ENCODE results near the gene ARL14EP. TPM values are rescaled to one million over a fixed set of nuclear protein-coding genes. Genes with fewer than 3 reads are reported as not detected.

Gene ARL14EP
- total and polyA plus RNA-seq, 4 donors, result 36.8 to 53.7 (median 45.1) TPM

DNA sequence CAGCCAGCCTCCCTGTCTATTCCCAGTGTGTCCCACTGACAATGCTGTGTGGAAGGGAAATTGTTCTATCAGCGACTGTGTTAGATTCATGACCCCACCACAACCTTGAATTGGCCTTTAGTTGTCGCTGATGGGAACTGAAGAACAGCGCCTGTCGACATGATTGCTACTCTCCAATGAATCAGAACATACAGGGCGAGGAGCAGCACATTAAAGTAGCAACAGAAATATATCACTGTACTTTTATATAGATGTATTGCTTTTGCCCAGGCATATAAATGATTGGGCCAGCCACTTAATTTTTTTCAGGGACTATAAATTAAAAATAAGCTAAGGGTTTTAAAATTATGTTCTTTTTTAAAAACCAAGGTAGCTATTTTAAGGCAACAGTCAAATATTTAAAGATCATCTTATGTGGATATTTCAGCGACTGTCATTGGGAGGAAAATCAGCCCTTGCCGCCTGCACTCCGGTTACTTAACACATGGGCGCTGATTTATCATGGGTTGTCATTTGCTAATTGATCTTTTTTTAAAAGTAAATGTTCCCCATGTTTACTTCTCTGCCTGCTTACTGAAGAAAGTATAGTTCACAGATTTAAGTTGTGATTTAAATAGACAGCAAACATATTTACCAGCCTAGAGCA lies 42.1 kb downstream of the ARL14EP start:
- Histone ChIP-seq H3K27ac (ENCODE audit: low read depth, low read length) (no peak overlapping the region), H3K4me3 (ENCODE audit: low read depth, low read length) (no peak overlapping the region), H3K9me3 (ENCODE audit: control insufficient read depth, insufficient read depth, low read length) (no peaks in the 10 kb centered on the region), H3K4me1 (ENCODE audit: control insufficient read depth, insufficient read depth, low read length) (peaks cover 4% of the 10 kb centered on the region), H3K36me3 (ENCODE audit: control insufficient read depth, insufficient read depth, low read length) (no peaks in the 10 kb centered on the region), H3K27me3 (ENCODE audit: control insufficient read depth, insufficient read depth, low read length) (no peaks in the 10 kb centered on the region)
- WGBS (ENCODE audit: insufficient coverage), result no CpG with 5 or more reads among the region's 9 CpGs
- DNase-seq (ENCODE audit: low read depth in 4 of 6, low spot score in 6 of 6), result peak in 1 of 6 donors; percentile 83

DNA sequence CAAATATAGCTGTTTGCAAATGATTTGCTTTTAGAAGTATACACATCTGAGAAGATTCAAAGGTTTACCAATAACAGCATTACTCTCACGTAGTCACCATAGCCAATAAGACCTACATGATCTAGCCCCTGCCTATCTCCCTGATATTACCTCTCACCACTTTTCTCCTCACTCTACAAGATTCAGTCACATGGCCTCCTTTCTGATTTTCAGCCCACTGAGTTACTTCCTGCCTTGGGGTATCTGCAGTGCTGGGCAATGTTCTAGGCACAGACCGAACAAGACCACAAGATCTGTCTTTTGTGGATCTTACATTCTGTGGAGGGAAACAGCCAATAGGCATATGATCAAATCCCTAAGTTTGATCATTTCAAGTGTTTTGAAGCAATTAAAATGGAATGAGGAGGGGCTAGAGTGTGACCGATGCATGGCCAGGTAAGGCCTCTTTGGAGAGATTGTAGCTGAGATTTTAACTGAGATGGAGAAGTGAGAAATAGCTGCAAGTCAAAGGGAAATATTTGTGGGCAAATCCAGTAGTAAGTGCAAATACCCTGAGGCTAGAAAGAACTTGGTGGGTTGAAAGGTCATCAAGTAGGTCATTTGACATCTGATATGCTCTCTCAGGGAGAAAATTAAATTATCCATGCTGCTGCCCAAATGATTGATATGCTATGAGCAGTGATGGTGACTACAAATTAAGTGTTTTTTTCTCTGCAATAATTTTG lies 43.1 kb downstream of the ARL14EP start:
- Histone ChIP-seq H3K27ac (ENCODE audit: low read depth, low read length) (no peak overlapping the region), H3K27me3 (ENCODE audit: control insufficient read depth, insufficient read depth, low read length) (no peaks in the 10 kb centered on the region), H3K4me3 (ENCODE audit: low read depth, low read length) (no peak overlapping the region), H3K36me3 (ENCODE audit: control insufficient read depth, insufficient read depth, low read length) (no peaks in the 10 kb centered on the region), H3K9me3 (ENCODE audit: control insufficient read depth, insufficient read depth, low read length) (no peaks in the 10 kb centered on the region), H3K4me1 (ENCODE audit: control insufficient read depth, insufficient read depth, low read length) (peaks cover 4% of the 10 kb centered on the region)
- DNase-seq (ENCODE audit: low read depth in 4 of 6, low spot score in 6 of 6), result no peak
- 100% methylated on average over 3 of the region's 3 CpGs for WGBS (ENCODE audit: insufficient coverage)

DNA sequence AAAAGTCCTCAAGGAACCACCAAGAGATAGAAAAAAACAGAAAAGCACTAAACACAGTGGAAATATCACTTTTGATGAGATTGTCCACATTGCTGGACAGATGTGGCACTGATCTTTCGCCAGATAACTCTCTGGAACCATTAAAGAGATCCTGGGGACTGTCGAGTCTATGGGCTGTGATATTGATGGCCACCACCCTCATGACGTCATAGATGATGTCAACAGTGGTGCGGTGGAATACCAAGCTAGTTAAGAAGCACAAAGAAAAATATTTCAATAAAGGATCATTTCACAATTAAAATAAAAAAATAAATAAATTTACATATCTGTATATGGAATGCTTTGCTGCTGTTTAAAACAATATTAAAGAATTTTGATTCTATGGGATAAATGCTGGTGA lies 45.5 kb downstream of the ARL14EP start:
- Histone ChIP-seq H3K4me3 (ENCODE audit: low read depth, low read length) (no peak overlapping the region), H3K27me3 (ENCODE audit: control insufficient read depth, insufficient read depth, low read length) (no peaks in the 10 kb centered on the region), H3K36me3 (ENCODE audit: control insufficient read depth, insufficient read depth, low read length) (no peaks in the 10 kb centered on the region), H3K27ac (ENCODE audit: low read depth, low read length) (no peak overlapping the region), H3K4me1 (ENCODE audit: control insufficient read depth, insufficient read depth, low read length) (peaks cover 4% of the 10 kb centered on the region), H3K9me3 (ENCODE audit: control insufficient read depth, insufficient read depth, low read length) (no peaks in the 10 kb centered on the region)
- DNase-seq (ENCODE audit: low read depth in 4 of 6, low spot score in 6 of 6), result no peak
- 93% methylated on average over 2 of the region's 4 CpGs for WGBS (ENCODE audit: insufficient coverage)

DNA sequence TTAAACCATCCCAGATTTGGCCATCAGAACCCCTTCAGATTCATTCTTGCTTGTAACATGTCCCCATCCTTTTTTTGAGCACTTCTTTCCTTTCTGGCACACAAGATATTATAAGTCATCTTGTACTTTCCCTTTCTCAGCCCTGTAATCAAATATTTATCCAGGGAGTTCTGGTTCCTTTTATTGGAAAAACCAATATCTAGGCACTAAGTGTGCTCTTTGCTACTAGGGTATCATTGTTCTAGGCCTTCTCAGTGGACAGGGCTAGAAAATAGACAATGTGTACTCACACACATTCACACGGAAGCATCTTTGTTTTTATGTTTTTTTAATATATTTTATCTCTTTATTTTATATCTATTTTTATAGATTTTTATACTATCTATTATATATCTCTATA lies 47.3 kb downstream of the ARL14EP start:
- no peak for DNase-seq (ENCODE audit: low read depth in 4 of 6, low spot score in 6 of 6)
- Histone ChIP-seq H3K9me3 (ENCODE audit: control insufficient read depth, insufficient read depth, low read length) (no peaks in the 10 kb centered on the region), H3K4me3 (ENCODE audit: low read depth, low read length) (no peak overlapping the region), H3K27ac (ENCODE audit: low read depth, low read length) (no peak overlapping the region), H3K27me3 (ENCODE audit: control insufficient read depth, insufficient read depth, low read length) (no peaks in the 10 kb centered on the region), H3K36me3 (ENCODE audit: control insufficient read depth, insufficient read depth, low read length) (no peaks in the 10 kb centered on the region), H3K4me1 (ENCODE audit: control insufficient read depth, insufficient read depth, low read length) (no peaks in the 10 kb centered on the region)
- no CpG with 5 or more reads among the region's 1 CpG for WGBS (ENCODE audit: insufficient coverage)

DNA sequence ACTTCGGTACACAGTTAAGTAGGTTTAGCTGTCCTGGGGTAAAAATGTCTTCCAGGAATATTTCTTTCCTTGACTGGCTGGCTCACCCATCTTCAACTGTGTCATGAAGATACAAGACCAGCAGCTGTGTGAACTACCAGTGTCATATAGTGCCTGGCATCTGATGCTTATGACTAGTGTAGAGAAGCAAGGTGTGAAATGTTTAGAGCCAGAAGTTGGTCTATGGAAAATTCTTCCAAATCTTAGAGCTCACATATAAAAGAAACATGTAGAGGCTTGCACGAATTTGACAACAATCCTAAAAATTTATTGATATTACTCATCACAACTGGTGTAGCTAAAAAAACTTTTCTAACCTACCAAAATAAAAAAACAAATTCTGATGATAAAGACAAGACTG lies 54.4 kb downstream of the ARL14EP start:
- Histone ChIP-seq H3K4me1 (ENCODE audit: control insufficient read depth, insufficient read depth, low read length) (no peaks in the 10 kb centered on the region), H3K36me3 (ENCODE audit: control insufficient read depth, insufficient read depth, low read length) (no peaks in the 10 kb centered on the region), H3K4me3 (ENCODE audit: low read depth, low read length) (no peak overlapping the region), H3K9me3 (ENCODE audit: control insufficient read depth, insufficient read depth, low read length) (no peaks in the 10 kb centered on the region), H3K27me3 (ENCODE audit: control insufficient read depth, insufficient read depth, low read length) (no peaks in the 10 kb centered on the region), H3K27ac (ENCODE audit: low read depth, low read length) (no peak overlapping the region)
- WGBS (ENCODE audit: insufficient coverage), result 100% methylated on average over 1 of the region's 2 CpGs
- DNase-seq (ENCODE audit: low read depth in 4 of 6, low spot score in 6 of 6), result no peak

DNA sequence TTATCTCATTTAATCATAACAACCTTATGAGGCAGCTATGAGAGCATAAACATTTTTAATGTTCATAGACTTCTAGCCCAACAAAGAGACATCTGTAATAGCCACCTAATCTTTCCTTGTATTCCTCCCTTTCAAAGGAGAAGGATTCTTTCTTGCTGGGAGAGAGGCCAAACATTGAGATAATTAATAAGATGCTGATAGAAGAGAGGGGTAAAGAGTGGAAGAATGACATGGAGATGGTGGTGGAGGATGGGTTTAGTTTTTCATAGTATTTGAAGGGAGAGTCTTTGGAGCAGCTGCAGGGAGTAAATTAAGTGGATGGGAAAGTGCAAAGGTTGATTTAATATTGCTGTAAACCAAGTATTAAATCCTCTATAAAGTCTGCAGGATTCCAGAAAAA lies 57.9 kb downstream of the ARL14EP start:
- no peak overlapping the region for H3K4me3 ChIP-seq (ENCODE audit: low read depth, low read length)
- DNase-seq (ENCODE audit: low read depth in 4 of 6, low spot score in 6 of 6), result no peak
- H3K9me3 ChIP-seq (ENCODE audit: control insufficient read depth, insufficient read depth, low read length), result no peaks in the 10 kb centered on the region
- no peaks in the 10 kb centered on the region for H3K36me3 ChIP-seq (ENCODE audit: control insufficient read depth, insufficient read depth, low read length)
- H3K4me1 ChIP-seq (ENCODE audit: control insufficient read depth, insufficient read depth, low read length), result no peaks in the 10 kb centered on the region
- no peaks in the 10 kb centered on the region for H3K27me3 ChIP-seq (ENCODE audit: control insufficient read depth, insufficient read depth, low read length)
- H3K27ac ChIP-seq (ENCODE audit: low read depth, low read length), result no peak overlapping the region

DNA sequence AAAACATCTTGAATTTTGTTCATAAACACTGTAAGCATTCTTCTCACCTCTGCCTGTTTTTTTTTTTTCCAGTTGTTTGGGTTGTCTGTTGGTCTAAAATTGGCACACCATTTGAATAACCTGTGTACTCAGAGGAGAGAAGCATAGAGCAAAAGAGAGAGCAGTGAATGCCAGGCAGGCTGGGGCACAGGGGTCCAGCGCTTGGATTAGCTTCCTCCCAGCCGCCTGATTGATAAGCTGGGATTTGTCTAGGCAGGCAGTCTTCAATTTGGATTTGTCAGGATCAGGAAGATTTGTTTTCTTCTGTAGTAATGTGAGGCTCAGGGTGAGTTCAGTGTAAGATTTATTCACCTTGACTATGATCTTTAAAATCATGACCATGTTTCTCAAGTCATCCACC lies 59.0 kb downstream of the ARL14EP start:
- DNase-seq (ENCODE audit: low read depth in 4 of 6, low spot score in 6 of 6), result no peak
- no peaks in the 10 kb centered on the region for H3K9me3 ChIP-seq (ENCODE audit: control insufficient read depth, insufficient read depth, low read length)
- no peaks in the 10 kb centered on the region for H3K36me3 ChIP-seq (ENCODE audit: control insufficient read depth, insufficient read depth, low read length)
- 62% methylated on average over 2 of the region's 2 CpGs for WGBS (ENCODE audit: insufficient coverage)
- H3K4me3 ChIP-seq (ENCODE audit: low read depth, low read length), result no peak overlapping the region
- no peaks in the 10 kb centered on the region for H3K27me3 ChIP-seq (ENCODE audit: control insufficient read depth, insufficient read depth, low read length)
- no peak overlapping the region for H3K27ac ChIP-seq (ENCODE audit: low read depth, low read length)
- no peaks in the 10 kb centered on the region for H3K4me1 ChIP-seq (ENCODE audit: control insufficient read depth, insufficient read depth, low read length)

Other genes with a start within 250 kb of the ARL14EP start
- not detected for gene FSHB, start 92.1 kb upstream of the ARL14EP start, total RNA-seq
- gene FSHB, start 92.1 kb upstream of the ARL14EP start, polyA plus RNA-seq (ENCODE audit: insufficient read length in 2 of 2), result not detected

Measured in spinal cord (tissue), 10 donors.